Measurements from ENCODE around the gene P3H1.
A peak's percentile ranks its signal among the peaks of the same experiment; 100 is the strongest.
"Not testable (repeated sequence)": the region's sequence is repeated elsewhere in the genome, so short reads cannot be mapped to it uniquely, and the experiment has no call there.

Gene P3H1

GRCh38 chr1:42768172-42768571, 1.3 kb upstream of the P3H1 start:
- DNase-seq = no peak

- no peak for DNase-seq
These were observed 727 bp upstream of the P3H1 start for GRCh38 chr1:42767510-42768000.

- peak; percentile 85 for DNase-seq
These were observed 742 bp downstream of the P3H1 start for GRCh38 chr1:42765832-42766740.

GRCh38 chr1:42765269-42765668, 1.6 kb downstream of the P3H1 start:
- peak; percentile 35 for DNase-seq

GRCh38 chr1:42762269-42762668, 4.6 kb downstream of the P3H1 start:
- no peak for DNase-seq

- DNase-seq = no peak
These were observed 5.3 kb downstream of the P3H1 start for GRCh38 chr1:42761567-42761966.

GRCh38 chr1:42759114-42759513, 7.7 kb downstream of the P3H1 start:
- no peak for DNase-seq

GRCh38 chr1:42758641-42759040, 8.2 kb downstream of the P3H1 start:
- no peak for DNase-seq

GRCh38 chr1:42757892-42758275, 8.9 kb downstream of the P3H1 start:
- no peak for DNase-seq

- DNase-seq = peak; percentile 73
These were observed 9.6 kb downstream of the P3H1 start for GRCh38 chr1:42756956-42757891.

- peak; percentile 51 for DNase-seq
These were observed 13.8 kb downstream of the P3H1 start for GRCh38 chr1:42753070-42753469.

- no peak for DNase-seq
These were observed 14.5 kb downstream of the P3H1 start for GRCh38 chr1:42752284-42752683.

GRCh38 chr1:42751511-42752070, 15.2 kb downstream of the P3H1 start:
- DNase-seq = not testable (repeated sequence)

GRCh38 chr1:42750041-42750440, 16.8 kb downstream of the P3H1 start:
- DNase-seq = no peak

GRCh38 chr1:42748461-42749410, 18.1 kb downstream of the P3H1 start:
- no peak for DNase-seq

- no peak for DNase-seq
These were observed 18.8 kb downstream of the P3H1 start for GRCh38 chr1:42748021-42748420.

GRCh38 chr1:42747125-42747524, 19.7 kb downstream of the P3H1 start:
- no peak for DNase-seq

- no peak for DNase-seq
These were observed 20.3 kb downstream of the P3H1 start for GRCh38 chr1:42746436-42747105.

GRCh38 chr1:42745851-42746250, 21.0 kb downstream of the P3H1 start:
- DNase-seq = no peak

- no peak for DNase-seq
These were observed 22.7 kb downstream of the P3H1 start for GRCh38 chr1:42744148-42744413.

Measured in fibroblast of skin of back (primary cell).